Measurements from ENCODE around the gene CYP2B6.
"Not testable (repeated sequence)": the region's sequence is repeated elsewhere in the genome, so short reads cannot be mapped to it uniquely, and the experiment has no call there.

The CYP2B6 gene

DNA sequence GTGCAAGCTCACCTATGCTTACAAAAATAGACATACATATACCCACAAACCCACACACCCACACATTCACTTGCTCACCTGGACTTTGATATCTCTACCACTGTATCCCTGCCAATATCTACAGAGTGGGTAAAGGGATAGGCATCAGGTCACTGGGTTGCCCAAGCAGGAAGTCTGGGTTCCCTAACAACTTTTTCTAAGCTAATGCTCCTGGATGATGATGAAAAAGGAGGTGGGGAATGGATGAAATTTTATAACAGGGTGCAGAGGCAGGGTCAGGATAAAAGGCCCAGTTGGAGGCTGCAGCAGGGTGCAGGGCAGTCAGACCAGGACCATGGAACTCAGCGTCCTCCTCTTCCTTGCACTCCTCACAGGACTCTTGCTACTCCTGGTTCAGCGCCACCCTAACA is at the start of gene CYP2B6:
Gene CYP2B6, plus strand, starts transcription at position 311 of the 410 bp plus-strand sequence. Its CDS starts 24 bp downstream, at position 335.
- no peak for DNase-seq

GRCh38 chr19:40941481-40942219 is 49.4 kb upstream of the CYP2B6 start:
- DNase-seq = no peak

DNA sequence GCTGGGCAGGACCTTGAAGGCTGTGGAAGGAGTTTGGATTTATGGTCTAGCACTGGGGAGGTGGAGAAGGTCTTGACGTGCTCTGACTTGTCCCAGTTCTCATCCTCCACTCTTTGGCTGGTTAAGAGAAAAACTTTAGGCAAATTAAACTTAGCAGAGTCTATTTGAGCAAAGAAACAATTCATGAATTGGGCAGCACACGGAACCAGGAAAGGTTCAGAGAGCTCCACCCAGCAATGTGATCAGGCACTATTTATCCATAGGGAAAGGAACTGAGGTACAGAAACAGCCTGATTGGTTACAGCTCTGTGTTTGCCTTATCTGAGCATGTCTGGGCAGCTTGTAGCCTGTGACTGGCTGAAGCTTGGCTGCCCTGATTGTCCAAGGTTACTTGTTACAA is 45.4 kb upstream of the CYP2B6 start:
- no peak for DNase-seq

DNA sequence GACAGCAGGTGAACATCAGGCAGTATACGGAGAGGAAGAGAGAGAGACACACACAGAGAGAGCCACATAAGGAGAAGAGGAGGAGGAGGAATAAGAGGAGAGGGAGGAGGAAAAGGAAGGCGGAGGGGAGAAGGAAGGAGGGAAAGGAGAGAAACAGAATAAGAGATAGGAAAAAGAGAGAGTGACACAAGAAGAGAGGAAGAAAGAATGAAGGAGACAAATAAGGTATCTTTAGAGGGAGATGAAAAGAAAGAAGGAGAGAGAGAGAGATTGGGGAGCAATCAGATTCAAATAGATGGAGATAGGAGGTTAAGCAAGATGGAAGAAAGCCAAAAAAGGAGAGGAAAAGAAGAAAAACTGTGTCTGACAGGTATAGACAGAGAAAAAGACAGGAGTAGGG is 44.0 kb upstream of the CYP2B6 start:
- no peak for DNase-seq

DNA sequence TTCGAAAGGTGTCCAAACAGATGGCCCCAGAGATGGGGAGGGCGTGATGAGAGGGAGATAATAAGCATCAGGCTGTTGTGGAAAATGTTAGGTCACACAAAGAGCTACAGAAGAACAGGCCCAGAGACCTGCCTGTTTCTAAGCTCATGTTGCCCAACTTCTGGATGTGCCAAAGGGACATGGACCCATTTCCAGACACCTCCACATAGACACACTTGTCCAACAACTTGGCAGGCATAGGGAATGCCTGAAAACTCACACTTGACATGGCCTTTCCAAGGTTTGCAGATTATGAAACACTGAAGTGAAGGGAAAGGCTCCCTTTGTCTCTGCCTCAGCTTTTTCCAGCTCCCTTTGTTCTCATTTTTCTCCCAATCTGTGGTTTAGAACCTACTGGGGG is 43.5 kb upstream of the CYP2B6 start:
- no peak for DNase-seq

- DNase-seq = no peak
Measured at GRCh38 chr19:40948580-40949299, 42.3 kb upstream of the CYP2B6 start.

- DNase-seq = no peak
Measured at GRCh38 chr19:40954573-40954972, 36.5 kb upstream of the CYP2B6 start.

GRCh38 chr19:40959338-40959737 is 31.7 kb upstream of the CYP2B6 start:
- no peak for DNase-seq

GRCh38 chr19:40960062-40960685 is 30.9 kb upstream of the CYP2B6 start:
- DNase-seq = no peak

- no peak for DNase-seq
Measured at GRCh38 chr19:40960780-40961179, 30.3 kb upstream of the CYP2B6 start.

DNA sequence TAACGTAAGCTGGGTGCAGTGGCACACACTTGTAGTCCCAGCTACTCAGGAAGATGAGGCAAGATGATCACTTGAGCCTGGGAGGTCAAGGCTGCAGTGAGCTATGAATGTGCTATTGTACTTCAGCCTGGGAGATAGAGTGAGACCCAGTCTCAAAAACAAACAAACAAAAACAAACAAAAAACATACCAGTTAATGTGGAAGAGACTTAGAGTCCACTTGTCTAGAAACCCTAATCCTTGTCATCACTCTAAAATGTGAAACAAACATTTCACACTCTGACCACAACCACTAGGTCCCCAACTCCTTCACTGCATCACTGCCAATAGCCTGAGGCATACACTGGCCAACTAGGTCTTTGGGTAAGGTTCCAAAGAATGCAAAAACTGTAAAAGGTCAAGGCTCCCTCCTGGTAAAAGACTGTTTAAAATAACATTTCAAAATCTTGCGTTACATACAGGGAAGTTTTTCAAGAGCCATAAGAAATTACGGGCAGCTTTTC is 28.6 kb upstream of the CYP2B6 start:
- DNase-seq = no peak

DNA sequence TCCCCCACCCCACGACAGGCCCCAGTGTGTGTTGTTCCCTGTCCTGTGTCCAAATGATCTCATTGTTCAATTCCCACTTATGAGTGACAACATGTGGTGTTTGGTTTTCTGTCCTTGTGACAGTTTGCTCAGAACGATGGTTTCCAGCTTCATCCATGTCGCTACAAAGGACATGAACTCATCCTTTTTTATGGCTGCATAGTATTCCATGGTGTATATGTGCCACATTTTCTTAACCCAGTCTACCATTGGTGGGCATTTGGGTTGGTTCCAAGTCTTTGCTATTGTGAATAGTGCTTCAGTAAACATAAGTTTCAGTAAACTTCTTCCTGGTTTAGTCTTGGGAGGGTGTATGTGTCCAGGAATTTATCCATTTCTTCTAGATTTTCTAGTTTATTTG is 26.7 kb upstream of the CYP2B6 start:
- not testable (repeated sequence) for DNase-seq

DNA sequence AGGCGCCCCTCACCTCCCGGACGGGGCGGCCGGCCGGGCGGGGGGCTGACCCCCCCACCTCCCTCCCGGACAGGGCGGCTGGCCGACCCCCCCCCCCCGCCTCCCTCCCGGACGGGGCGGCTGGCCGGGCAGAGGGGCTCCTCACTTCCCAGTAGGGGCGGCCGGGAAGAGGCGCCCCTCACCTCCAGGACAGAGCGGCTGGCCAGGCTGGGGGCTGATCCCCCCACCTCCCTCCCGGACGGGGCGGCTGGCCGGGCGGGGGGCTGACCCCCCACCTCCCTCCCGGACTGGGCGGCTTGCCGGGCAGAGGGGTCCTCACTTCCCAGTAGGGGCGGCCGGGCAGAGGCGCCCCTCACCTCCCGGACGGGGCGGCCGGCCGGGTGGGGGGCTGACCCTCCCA is 25.7 kb upstream of the CYP2B6 start:
- DNase-seq = not testable (repeated sequence)

GRCh38 chr19:40966591-40966990 is 24.5 kb upstream of the CYP2B6 start:
- DNase-seq = not testable (repeated sequence)

DNA sequence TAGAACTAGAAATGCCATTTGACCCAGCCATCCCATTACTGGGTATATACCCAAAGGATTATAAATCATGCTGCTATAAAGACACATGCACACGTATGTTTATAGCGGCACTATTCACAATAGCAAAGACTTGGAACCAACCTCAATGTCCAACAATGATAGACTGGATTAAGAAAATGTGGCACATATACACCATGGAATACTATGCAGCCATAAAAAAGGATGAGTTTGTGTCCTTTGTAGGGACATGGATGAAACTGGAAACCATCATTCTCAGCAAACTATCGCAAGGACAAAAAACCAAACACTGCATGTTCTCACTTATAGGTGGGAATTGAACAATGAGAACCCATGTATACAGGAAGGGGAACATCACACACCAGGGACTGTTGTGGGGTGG is 23.0 kb upstream of the CYP2B6 start:
- not testable (repeated sequence) for DNase-seq

GRCh38 chr19:40969721-40970120 is 21.4 kb upstream of the CYP2B6 start:
- DNase-seq = not testable (repeated sequence)

DNA sequence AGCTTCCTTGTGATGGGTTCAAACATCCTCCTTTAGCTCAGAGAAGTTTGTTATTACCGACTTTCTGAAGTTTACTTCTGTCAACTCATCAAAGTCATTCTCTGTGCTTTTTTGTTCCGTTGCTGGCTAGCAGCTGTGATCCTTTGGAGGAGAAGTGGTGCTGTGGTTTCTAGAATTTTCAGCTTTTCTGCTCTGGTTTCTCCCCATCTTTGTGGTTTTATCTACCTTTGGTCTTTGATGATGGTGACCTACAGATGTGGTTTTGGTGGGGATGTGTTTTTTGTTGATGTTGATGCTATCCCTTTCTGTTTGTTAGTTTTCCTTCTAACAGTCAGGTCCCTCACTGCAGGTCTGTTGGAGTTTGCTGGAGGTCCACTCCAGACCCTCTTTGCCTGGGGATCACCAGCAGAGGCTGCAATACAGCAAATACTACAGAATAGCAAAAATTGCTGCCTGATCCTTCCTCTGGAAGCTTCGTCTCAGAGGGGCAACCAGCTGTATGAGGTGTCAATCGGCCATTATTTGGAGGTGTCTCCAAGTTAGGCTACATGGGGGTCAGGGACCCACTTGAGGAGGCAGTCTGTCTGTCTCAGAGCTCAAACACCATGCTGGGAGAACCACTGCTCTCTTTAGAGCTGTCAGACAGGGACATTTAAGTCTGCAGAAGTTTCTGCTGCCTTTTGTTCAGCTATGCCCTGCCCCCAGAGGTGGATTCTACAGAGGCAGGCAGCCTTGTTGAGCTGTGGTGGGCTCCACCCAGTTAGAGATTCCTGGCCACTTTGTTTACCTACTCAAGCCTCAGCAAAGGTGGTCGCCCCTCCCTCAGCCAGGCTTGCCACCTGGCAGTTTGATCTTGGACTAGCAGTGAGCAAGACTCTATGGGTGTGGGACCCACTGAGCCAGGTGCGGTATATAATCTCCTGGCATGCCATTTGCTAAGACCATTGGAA is 20.4 kb upstream of the CYP2B6 start:
- DNase-seq = not testable (repeated sequence)

DNA sequence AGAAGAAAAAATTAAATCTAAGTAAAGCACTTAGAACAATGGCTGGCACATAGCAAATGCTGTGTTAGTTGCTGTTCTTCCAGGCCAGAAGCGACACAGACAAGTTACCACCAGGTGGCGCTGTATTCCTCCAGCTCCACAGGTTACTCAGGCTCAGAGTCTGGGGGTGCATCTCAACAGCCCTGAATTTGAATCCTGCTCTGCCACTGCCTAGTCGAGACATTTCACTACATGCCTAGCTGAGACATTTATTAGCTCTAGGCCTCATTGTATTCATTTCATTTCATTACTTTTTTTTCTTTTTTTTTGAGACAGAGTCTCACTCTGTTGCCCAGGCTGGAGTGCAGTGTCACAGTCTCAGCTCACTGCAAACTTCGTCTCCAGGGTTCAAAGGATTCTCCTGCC is 16.4 kb upstream of the CYP2B6 start:
- DNase-seq = peak; percentile 79

GRCh38 chr19:40976134-40976533 is 14.9 kb upstream of the CYP2B6 start:
- no peak for DNase-seq

DNA sequence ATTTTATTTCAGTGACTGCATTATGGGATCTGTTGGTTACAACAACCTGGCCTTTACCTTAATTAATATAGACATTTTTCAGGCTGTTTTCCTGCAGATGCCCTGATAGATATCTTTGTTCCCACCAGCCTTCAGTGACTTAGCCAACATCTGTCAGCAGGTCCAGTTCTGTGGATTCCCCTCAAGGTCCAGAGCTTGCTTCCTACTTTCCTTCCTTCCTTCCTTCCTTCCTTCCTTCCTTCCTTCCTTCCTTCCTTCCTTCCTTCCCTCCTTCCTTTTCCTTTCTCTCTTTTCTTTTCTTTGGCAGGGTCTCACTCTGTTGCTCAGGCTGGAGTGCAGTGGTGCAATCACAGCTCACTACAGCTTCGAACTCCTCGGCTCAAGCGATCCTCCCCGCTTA is 14.4 kb upstream of the CYP2B6 start:
- no peak for DNase-seq

- DNase-seq = not testable (repeated sequence)
Measured at GRCh38 chr19:40979759-40980158, 11.3 kb upstream of the CYP2B6 start.

- not testable (repeated sequence) for DNase-seq
Measured at GRCh38 chr19:40980743-40981442, 10.2 kb upstream of the CYP2B6 start.
